K562 (cell line): Measurements from ENCODE around the gene TMEM164. TPM values are rescaled to one million over a fixed set of nuclear protein-coding genes. Genes with fewer than 3 reads are reported as not detected.

Experiments used
- ATAC-seq: fragments of 200-7000 bp; cut with Tn5 transposase; 3 replicates; pipeline ENCODE4 v1.9.1; 2020; ENCODE audit warnings: moderate library complexity
- BruUV-seq: library from RNA; stranded (reverse); fragments of 400-500 nt; replicated peaks from 2 replicates; lab custom pipeline; 2021; lab: Mats Ljungman, UMichigan
- CTCF ChIA-PET: fragments of 300-600 bp; formaldehyde crosslinking; extraction: SDS; loops from one replicate; lab custom pipeline; 2021; ENCODE audit warnings: low intra/inter-chr PET ratio; lab: Yijun Ruan, JAX
- POLR2A ChIA-PET: fragments of 300-600, 350-650 bp; sonication (Branson Sonifier 250); formaldehyde crosslinking; extraction: SDS; loops from one replicate; lab custom pipeline; 2021; ENCODE audit warnings: antibody characterized with exemption, inconsistent platforms; lab: Yijun Ruan, JAX
- DNase-seq, 4 experiments: peaks; one replicate each; pipeline versions ENCODE4 v3.0.0 to v3.0.0-alpha.2; 2011 to 2018; ENCODE audit warnings: low spot score in 3 of 4, mixed read lengths in 3 of 4; ENCODE audit errors: extremely low read depth in 1 of 4
- FAIRE-seq: peaks from 2 replicates; lab custom pipeline; 2011; peaks lifted over from hg19 to GRCh38; lab: Jason Lieb, UNC
- H2AFZ ChIP-seq: 2 replicates; pipeline ENCODE4 v1.6.0; 2011; ENCODE audit warnings: low read depth, low read length, control low read depth, inconsistent platforms
- H3K27ac ChIP-seq: fragments of 200-600 bp; 3 replicates; pipeline ENCODE4 v1.8.0; 2011; ENCODE audit warnings: low read depth, mild to moderate bottlenecking, control low read depth, inconsistent platforms, low read length, moderate library complexity, mixed read lengths; ENCODE audit errors: extremely low read depth
- H3K27me3 ChIP-seq, 2 experiments: fragments of 300-600 bp in 1 of 2; 2 replicates in 1 of 2; 3 replicates in 1 of 2; pipeline versions ENCODE4 v1.6.0 to v1.8.0; 2011; ENCODE audit warnings: inconsistent platforms in 2 of 2, low read length in 2 of 2, mild to moderate bottlenecking in 1 of 2, mixed read lengths in 1 of 2, moderate library complexity in 1 of 2; ENCODE audit not compliant: control insufficient read depth in 2 of 2, insufficient read depth in 2 of 2
- H3K36me3 ChIP-seq: fragments of 300-600 bp; 3 replicates; pipeline ENCODE4 v1.8.0; 2011; ENCODE audit warnings: mild to moderate bottlenecking, low read length, inconsistent platforms; ENCODE audit not compliant: control insufficient read depth, insufficient read depth
- H3K4me1 ChIP-seq, 2 experiments: fragments of 200-600 bp in 1 of 2; replicated peaks in 1 of 2; 2 replicates in 1 of 2; 3 replicates in 1 of 2; pipeline versions ENCODE4 v1.5.1 to v1.8.0; 2011; ENCODE audit warnings: inconsistent platforms in 2 of 2, low read length in 2 of 2, mild to moderate bottlenecking in 1 of 2, mixed read lengths in 1 of 2, moderate library complexity in 1 of 2; ENCODE audit not compliant: control insufficient read depth in 2 of 2, insufficient read depth in 2 of 2
- H3K4me2 ChIP-seq: 2 replicates; pipeline ENCODE4 v1.6.1; 2011; ENCODE audit warnings: low read length, control low read depth, inconsistent platforms, mixed read lengths; ENCODE audit not compliant: insufficient read depth
- H3K4me3 ChIP-seq: fragments of 200-600 bp; sonication (generic), shearing (Covaris generic); 2 replicates; pipeline ENCODE4 v1.5.1; 2016; ENCODE audit warnings: control low read depth, inconsistent platforms
- H3K79me2 ChIP-seq: fragments of 200-600 bp; 3 replicates; pipeline ENCODE4 v1.8.0; 2011; ENCODE audit warnings: low read length, inconsistent platforms; ENCODE audit not compliant: control insufficient read depth, insufficient read depth
- H3K9ac ChIP-seq, 2 experiments: 2 replicates each; pipeline versions ENCODE4 v1.6.0 to v1.6.1; 2011; ENCODE audit warnings: low read depth in 2 of 2, low read length in 2 of 2, control low read depth in 1 of 2, inconsistent platforms in 1 of 2, mild to moderate bottlenecking in 1 of 2, mixed read lengths in 1 of 2; ENCODE audit not compliant: insufficient read depth in 1 of 2
- H3K9me1 ChIP-seq: one replicate; pipeline ENCODE4 v1.6.0; 2011; ENCODE audit warnings: inconsistent platforms, mild to moderate bottlenecking, low read length, moderate library complexity; ENCODE audit not compliant: control insufficient read depth, insufficient read depth
- H3K9me3 ChIP-seq: replicated peaks from 2 replicates; pipeline ENCODE4 v1.5.1; 2011; ENCODE audit warnings: low read depth, low read length, inconsistent platforms; ENCODE audit not compliant: control insufficient read depth, insufficient read depth
- H4K20me1 ChIP-seq: replicated peaks from 2 replicates; pipeline ENCODE4 v1.6.1; 2011; ENCODE audit warnings: low read length, inconsistent platforms, mixed read lengths; ENCODE audit not compliant: control insufficient read depth, insufficient read depth
- GABPB1 ChIP-seq: sonication (generic); formaldehyde crosslinking; IDR thresholded peaks from 2 replicates; pipeline ENCODE4 v1.8.0; 2022; ENCODE audit warnings: mild to moderate bottlenecking, missing genetic modification reagents
- POLR3G ChIP-seq: IDR thresholded peaks from 2 replicates; pipeline ENCODE4 v1.6.1; 2011; ENCODE audit not compliant: insufficient read length, insufficient replicate concordance; ENCODE audit errors: extremely low read depth
- WGBS: fragments of 100-300 bp; shearing (Covaris generic); methylation state at CpG from one replicate; pipeline ENCODE4 v1.1.6; 2016; ENCODE audit warnings: low coverage, mixed read lengths; ENCODE audit not compliant: insufficient coverage; ENCODE audit errors: missing lambda C conversion rate; 5-methylcytosine and 5-hydroxymethylcytosine counted together
- in situ Hi-C: fragments of 300-500 bp; cut with MboI; formaldehyde crosslinking; loops from 4 replicates; pipeline ENCODE4 v1.15.0; 2018; ENCODE audit warnings: inconsistent platforms, mixed read lengths
- intact Hi-C: fragments of 100-400 bp; cut with micrococcal nuclease; formaldehyde crosslinking; loops from 2 replicates; pipeline ENCODE4 v1.14.2; 2022
- polyA plus RNA-seq, 8 experiments: library from polyadenylated mRNA; depleted of rRNA in 4 of 8; stranded (reverse) in 5 of 8; unstranded in 3 of 8; fragments of >200 nt; fragmentation: Nextera tagmentation in 2 of 8; fragmentation: Illumina TruSeq in 1 of 8; extraction: Ambion mirVana in 2 of 8; extraction: Trizol in 1 of 8; gene quantifications; 2 replicates each; pipeline versions ENCODE4 v1.2.1 to v1.2.3, GENCODE V29; 2011 to 2014; ENCODE audit warnings: inconsistent platforms in 1 of 8, missing spikeins in 1 of 8
- total RNA-seq, 7 experiments: library from RNA; depleted of rRNA in 6 of 7; stranded (reverse); fragments of >200 nt in 6 of 7; fragmentation: Illumina TruSeq in 2 of 7; extraction: Trizol in 2 of 7; gene quantifications; 2 replicates each; pipeline versions ENCODE4 v1.2.1 to v1.2.3, GENCODE V29; 2011 to 2021; ENCODE audit warnings: low replicate concordance in 1 of 7
- TF ChIP-seq, protein P1 (sequence below), 3 experiments: IDR thresholded peaks in 2 of 3; conservative IDR thresholded peaks in 1 of 3; 2 replicates each; pipeline ENCODE4 v1.5.1; 2011 to 2012; ENCODE audit warnings: low read length in 3 of 3, mild to moderate bottlenecking in 3 of 3, control low read depth in 2 of 3, improper control_type of control experiment in 1 of 3, inconsistent platforms in 1 of 3, low read depth in 1 of 3, mixed read lengths in 1 of 3, moderate library complexity in 1 of 3; ENCODE audit not compliant: insufficient read depth in 2 of 3

TMEM164 gene
- total and polyA plus RNA-seq, 9 of the 15 experiments (the other 6 are each of a cell fraction or from before 2014, with no cell fraction given): 2.4 to 57.3 (median 23.1) TPM

GRCh38 chrX:110212299-110212698 is 209.4 kb downstream of the TMEM164 start:
- DNase-seq (peak in 2 of 4 experiments; percentile 11 to 16), FAIRE-seq (no peak)

More at GRCh38 chrX:110212299-110212698, 209.4 kb downstream of the TMEM164 start:
- Histone ChIP-seq H3K79me2 (peaks cover 2% of the 10 kb centered on the region; the same call in 2 of the 3 replicates), H4K20me1 (no peaks in the 10 kb centered on the region), H3K9me1 (no peaks in the 10 kb centered on the region), H3K9ac (no peak overlapping the region), H3K27me3 (no peaks in the 10 kb centered on the region), H3K4me2 (no peak overlapping the region), H3K36me3 (peaks cover 21% of the 10 kb centered on the region), H3K9me3 (no peaks in the 10 kb centered on the region), H3K4me3 (no peak overlapping the region), H3K27ac (no peak overlapping the region), H2AFZ (no peak overlapping the region), H3K4me1 (peaks cover 0 to 2% of the 10 kb centered on the region in 2 experiments; a peak in 2 of 5 replicates)
- in situ Hi-C loops (no loop called here), intact Hi-C loops (no loop called here)
- peak; percentile 60; the same call in 1 of the 3 replicates for ATAC-seq
- WGBS: 66% methylated on average over 3 of the region's 3 CpGs
- ChIA-PET POLR2A (no interaction called here), CTCF (no interaction called here)
- TF ChIP-seq, protein P1, sequence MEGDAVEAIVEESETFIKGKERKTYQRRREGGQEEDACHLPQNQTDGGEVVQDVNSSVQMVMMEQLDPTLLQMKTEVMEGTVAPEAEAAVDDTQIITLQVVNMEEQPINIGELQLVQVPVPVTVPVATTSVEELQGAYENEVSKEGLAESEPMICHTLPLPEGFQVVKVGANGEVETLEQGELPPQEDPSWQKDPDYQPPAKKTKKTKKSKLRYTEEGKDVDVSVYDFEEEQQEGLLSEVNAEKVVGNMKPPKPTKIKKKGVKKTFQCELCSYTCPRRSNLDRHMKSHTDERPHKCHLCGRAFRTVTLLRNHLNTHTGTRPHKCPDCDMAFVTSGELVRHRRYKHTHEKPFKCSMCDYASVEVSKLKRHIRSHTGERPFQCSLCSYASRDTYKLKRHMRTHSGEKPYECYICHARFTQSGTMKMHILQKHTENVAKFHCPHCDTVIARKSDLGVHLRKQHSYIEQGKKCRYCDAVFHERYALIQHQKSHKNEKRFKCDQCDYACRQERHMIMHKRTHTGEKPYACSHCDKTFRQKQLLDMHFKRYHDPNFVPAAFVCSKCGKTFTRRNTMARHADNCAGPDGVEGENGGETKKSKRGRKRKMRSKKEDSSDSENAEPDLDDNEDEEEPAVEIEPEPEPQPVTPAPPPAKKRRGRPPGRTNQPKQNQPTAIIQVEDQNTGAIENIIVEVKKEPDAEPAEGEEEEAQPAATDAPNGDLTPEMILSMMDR (IDR thresholded peaks at IDR 0.05 in 2 of 3, conservative IDR thresholded peaks at IDR 0.05 in 1 of 3; ENCODE audit: insufficient read depth in 2 of 3, low read depth in 1 of 3, low read length in 3 of 3): peak in 2 of 3 experiments; percentile 21; a peak in 1 of 6 replicates
- TF ChIP-seq POLR3G: no peak
- TF ChIP-seq GABPB1 (CRISPR knock-in tag): no peak
- BruUV-seq: no TSS peak
